CD14-positive monocyte (primary cell): Measurements from ENCODE around the gene SCG5. TPM values are rescaled to one million over a fixed set of nuclear protein-coding genes. Genes with fewer than 3 reads are reported as not detected.
A peak's percentile ranks its signal among the peaks of the same experiment; 100 is the strongest.

Experiments used
- DNase-seq, 3 donors: peaks; one replicate each; pipeline ENCODE4 v3.0.0-alpha.2; 2011 to 2022
- H2AFZ ChIP-seq: 2 replicates; pipeline ENCODE4 v1.6.0; 2012; ENCODE audit warnings: mild to moderate bottlenecking, low read depth, low read length, inconsistent platforms; ENCODE audit not compliant: insufficient read depth, poor library complexity, severe bottlenecking
- H3K27ac ChIP-seq, 2 donors: 1 replicate in 1 of 2; 2 replicates in 1 of 2; pipeline ENCODE4 v1.5.1; 2012 to 2013; ENCODE audit warnings: low read length in 2 of 2, control low read depth in 1 of 2, inconsistent platforms in 1 of 2, low read depth in 1 of 2, mild to moderate bottlenecking in 1 of 2
- H3K27me3 ChIP-seq, 2 donors: one replicate each; pipeline versions ENCODE4 v1.6.0 to v1.6.1; 2011 to 2013; ENCODE audit warnings: low read length in 2 of 2; ENCODE audit not compliant: control insufficient read depth in 2 of 2, insufficient read depth in 2 of 2
- H3K36me3 ChIP-seq, 2 donors: replicated peaks in 1 of 2; 1 replicate in 1 of 2; 2 replicates in 1 of 2; pipeline versions ENCODE4 v1.5.1 to v1.6.1; 2012 to 2013; ENCODE audit warnings: low read length in 2 of 2, control low read depth in 1 of 2, inconsistent platforms in 1 of 2, mild to moderate bottlenecking in 1 of 2; ENCODE audit not compliant: insufficient read depth in 2 of 2, control insufficient read depth in 1 of 2
- H3K4me1 ChIP-seq, 2 donors: 1 replicate in 1 of 2; 2 replicates in 1 of 2; pipeline versions ENCODE4 v1.5.1 to v1.6.1; 2012 to 2013; ENCODE audit warnings: low read length in 2 of 2, control low read depth in 1 of 2, inconsistent platforms in 1 of 2, mild to moderate bottlenecking in 1 of 2, moderate library complexity in 1 of 2; ENCODE audit not compliant: insufficient read depth in 2 of 2, control insufficient read depth in 1 of 2
- H3K4me2 ChIP-seq: replicated peaks from 2 replicates; pipeline ENCODE3; 2012; ENCODE audit warnings: low read length, moderate library complexity, mild to moderate bottlenecking; ENCODE audit not compliant: poor library complexity, severe bottlenecking; ENCODE audit errors: extremely low read depth
- H3K4me3 ChIP-seq, 3 experiments: fragments of 200-600 bp in 1 of 3; sonication (generic) in 1 of 3; replicated peaks in 1 of 3; 1 replicate in 2 of 3; 2 replicates in 1 of 3; pipeline ENCODE4 v1.5.1; 2011 to 2013; ENCODE audit warnings: low read length in 3 of 3, mild to moderate bottlenecking in 3 of 3, control low read depth in 2 of 3, low read depth in 2 of 3, inconsistent platforms in 1 of 3, moderate library complexity in 1 of 3
- H3K79me2 ChIP-seq: 2 replicates; pipeline ENCODE4 v1.6.0; 2012; ENCODE audit warnings: mild to moderate bottlenecking, control low read depth, inconsistent platforms, low read length, moderate library complexity; ENCODE audit not compliant: insufficient read depth
- H3K9ac ChIP-seq: 2 replicates; pipeline ENCODE4 v1.6.0; 2017; ENCODE audit warnings: low read length, mild to moderate bottlenecking; ENCODE audit not compliant: insufficient read depth, poor library complexity, severe bottlenecking
- H3K9me3 ChIP-seq, 2 donors: replicated peaks in 1 of 2; 1 replicate in 1 of 2; 2 replicates in 1 of 2; pipeline versions ENCODE4 v1.5.1 to v1.6.1; 2012 to 2013; ENCODE audit warnings: low read length in 2 of 2, control low read depth in 1 of 2; ENCODE audit not compliant: control insufficient read depth in 1 of 2, insufficient read depth in 1 of 2
- H4K20me1 ChIP-seq: 2 replicates; pipeline ENCODE4 v1.6.0; 2012; ENCODE audit warnings: mild to moderate bottlenecking, low read length, control low read depth, moderate library complexity; ENCODE audit not compliant: insufficient read depth
- H3K27ac Mint-ChIP-seq, 7 donors: one replicate each; pipeline ENCODE4 v1.8.0; 2020; ENCODE audit warnings: mild to moderate bottlenecking in 7 of 7, mixed read lengths in 7 of 7, moderate library complexity in 6 of 7, inconsistent platforms in 2 of 7
- H3K27me3 Mint-ChIP-seq, 3 donors: one replicate each; pipeline ENCODE4 v1.8.0; 2021 to 2022; ENCODE audit warnings: low read depth in 3 of 3, mild to moderate bottlenecking in 3 of 3, mixed read lengths in 3 of 3, moderate library complexity in 3 of 3, inconsistent platforms in 1 of 3
- H3K36me3 Mint-ChIP-seq, 2 donors: one replicate each; pipeline ENCODE4 v1.8.0; 2020; ENCODE audit warnings: mixed read lengths in 2 of 2, inconsistent platforms in 1 of 2, mild to moderate bottlenecking in 1 of 2
- H3K4me1 Mint-ChIP-seq: one replicate; pipeline ENCODE4 v1.8.0; 2020; ENCODE audit warnings: mild to moderate bottlenecking, mixed read lengths
- H3K4me3 Mint-ChIP-seq, 2 donors: one replicate each; pipeline ENCODE4 v1.8.0; 2020; ENCODE audit warnings: mild to moderate bottlenecking in 2 of 2, mixed read lengths in 2 of 2, moderate library complexity in 1 of 2
- H3K9me3 Mint-ChIP-seq, 7 donors: one replicate each; pipeline ENCODE4 v1.8.0; 2020 to 2022; ENCODE audit warnings: mixed read lengths in 7 of 7, mild to moderate bottlenecking in 6 of 7, moderate library complexity in 6 of 7, inconsistent platforms in 2 of 7
- CTCF ChIP-seq: fragments of 200-600 bp; IDR thresholded peaks from one replicate; pipeline ENCODE4 v1.8.0; 2022; ENCODE audit warnings: antibody characterized with exemption, mild to moderate bottlenecking
- WGBS: methylation state at CpG from one replicate; pipeline ENCODE4 v1.1.5; 2013; ENCODE audit warnings: missing lambda C conversion rate; ENCODE audit not compliant: insufficient coverage; 5-methylcytosine and 5-hydroxymethylcytosine counted together
- intact Hi-C, 2 donors: fragments of 100-400 bp; cut with micrococcal nuclease; formaldehyde crosslinking; loops; one replicate each; pipeline versions ENCODE4 v1.15.0 to v1.15.1; 2023
- polyA plus RNA-seq, 3 donors: library from polyadenylated mRNA; depleted of rRNA in 1 of 3; unstranded in 2 of 3; stranded (reverse) in 1 of 3; fragments of 300-500 nt in 2 of 3; fragments of >200 nt in 1 of 3; fragmentation: Illumina TruSeq in 2 of 3; gene quantifications; 1 replicate in 2 of 3; 2 replicates in 1 of 3; pipeline ENCODE4 v1.2.3, GENCODE V29; 2012 to 2021

SCG5 gene
- polyA plus RNA-seq, 3 donors = not detected

- Histone ChIP-seq H3K79me2 (no peaks in the 10 kb centered on the region), H3K27ac (peak overlapping the region in 1 of 2 donors; percentile 28), H3K4me1 (peaks cover 0 to 7% of the 10 kb centered on the region in 2 donors), H3K27me3 (no peaks in the 10 kb centered on the region), H3K9me3 (no peaks in the 10 kb centered on the region), H3K4me3 (no peak overlapping the region), H4K20me1 (no peaks in the 10 kb centered on the region), H3K4me2 (no peak overlapping the region), H3K9ac (no peak overlapping the region), H2AFZ (no peak overlapping the region), H3K36me3 (no peaks in the 10 kb centered on the region)
- H3K27me3 Mint-ChIP-seq = peaks cover 2 to 5% (median 3%) of the 10 kb centered on the region in 3 donors
- TF ChIP-seq CTCF = no peak
- DNase-seq = peak; percentile 40 to 71 (median 69)
- peak overlapping the region in 3 of 7 donors; percentile 5 to 66 (median 62) for H3K27ac Mint-ChIP-seq
- H3K4me3 Mint-ChIP-seq = no peak overlapping the region
- peaks cover 0 to 15% of the 10 kb centered on the region in 2 donors for H3K36me3 Mint-ChIP-seq
- WGBS = 20% methylated on average over 1 of the region's 6 CpGs
- H3K9me3 Mint-ChIP-seq = peaks cover 0 to 1% (median 0%) of the 10 kb centered on the region in 7 donors
- peaks cover 6% of the 10 kb centered on the region for H3K4me1 Mint-ChIP-seq
- intact Hi-C loops = no loop called here
Observed at GRCh38 chr15:32675466-32675865, 34.0 kb downstream of the SCG5 start.

- WGBS = no CpG with 5 or more reads among the region's 2 CpGs
- H3K4me1 Mint-ChIP-seq = peaks cover 6% of the 10 kb centered on the region
- H2AFZ ChIP-seq = no peak overlapping the region
Observed at GRCh38 chr15:32676169-32676568, 34.7 kb downstream of the SCG5 start.

More at GRCh38 chr15:32676169-32676568, 34.7 kb downstream of the SCG5 start:
- no peaks in the 10 kb centered on the region for H4K20me1 ChIP-seq
- no peak overlapping the region for H3K27ac ChIP-seq
- no peak overlapping the region for H3K4me3 ChIP-seq
- H3K36me3 Mint-ChIP-seq = peaks cover 0 to 16% of the 10 kb centered on the region in 2 donors
- intact Hi-C loops = no loop called here
- H3K9ac ChIP-seq = no peak overlapping the region
- H3K27me3 Mint-ChIP-seq = peaks cover 2 to 5% (median 3%) of the 10 kb centered on the region in 3 donors
- no peak overlapping the region for H3K4me2 ChIP-seq
- H3K4me3 Mint-ChIP-seq = no peak overlapping the region
- no peaks in the 10 kb centered on the region for H3K9me3 ChIP-seq
- no peaks in the 10 kb centered on the region for H3K27me3 ChIP-seq
- no peaks in the 10 kb centered on the region for H3K36me3 ChIP-seq
- DNase-seq = no peak
- no peaks in the 10 kb centered on the region for H3K79me2 ChIP-seq
- no peak overlapping the region for H3K27ac Mint-ChIP-seq
- peaks cover 0 to 1% (median 0%) of the 10 kb centered on the region in 7 donors for H3K9me3 Mint-ChIP-seq
- TF ChIP-seq CTCF = no peak
- H3K4me1 ChIP-seq = peaks cover 0 to 7% of the 10 kb centered on the region in 2 donors
